ENCODE measurements around the gene TMEM242.

Gene TMEM242

GRCh38 chr6:157300436-157300835 is 22.9 kb downstream of the TMEM242 start:
- H3K4me3 ChIP-seq (ENCODE audit: low read length) = no peak overlapping the region
- peaks cover 5% of the 10 kb centered on the region for H3K4me1 ChIP-seq (ENCODE audit: control insufficient read depth, insufficient read depth, low read length)
- no peak for DNase-seq (ENCODE audit: low read depth)
- H3K9me3 ChIP-seq (ENCODE audit: control insufficient read depth, low read length) = no peaks in the 10 kb centered on the region
- H3K36me3 ChIP-seq (ENCODE audit: control insufficient read depth, insufficient read depth, low read length, severe bottlenecking) = no peaks in the 10 kb centered on the region
- H3K9ac ChIP-seq (ENCODE audit: low read length) = no peak overlapping the region
- no peaks in the 10 kb centered on the region for H3K27me3 ChIP-seq (replicated peaks; ENCODE audit: control insufficient read depth, insufficient read depth, low read length)

- Histone ChIP-seq H3K27me3 (replicated peaks; ENCODE audit: control insufficient read depth, insufficient read depth, low read length) (no peaks in the 10 kb centered on the region), H3K36me3 (ENCODE audit: control insufficient read depth, insufficient read depth, low read length, severe bottlenecking) (no peaks in the 10 kb centered on the region), H3K9ac (ENCODE audit: low read length) (no peak overlapping the region), H3K4me1 (ENCODE audit: control insufficient read depth, insufficient read depth, low read length) (peaks cover 4% of the 10 kb centered on the region), H3K9me3 (ENCODE audit: control insufficient read depth, low read length) (no peaks in the 10 kb centered on the region), H3K4me3 (ENCODE audit: low read length) (no peak overlapping the region)
- DNase-seq (ENCODE audit: low read depth) = no peak
These were observed 23.3 kb downstream of the TMEM242 start for GRCh38 chr6:157300006-157300405.

- H3K4me1 ChIP-seq (ENCODE audit: control insufficient read depth, insufficient read depth, low read length) = no peaks in the 10 kb centered on the region
- no peak for DNase-seq (ENCODE audit: low read depth)
- no peak overlapping the region for H3K4me3 ChIP-seq (ENCODE audit: low read length)
- H3K9me3 ChIP-seq (ENCODE audit: control insufficient read depth, low read length) = no peaks in the 10 kb centered on the region
- no peak overlapping the region for H3K9ac ChIP-seq (ENCODE audit: low read length)
- no peaks in the 10 kb centered on the region for H3K27me3 ChIP-seq (replicated peaks; ENCODE audit: control insufficient read depth, insufficient read depth, low read length)
- H3K36me3 ChIP-seq (ENCODE audit: control insufficient read depth, insufficient read depth, low read length, severe bottlenecking) = no peaks in the 10 kb centered on the region
These were observed 25.0 kb downstream of the TMEM242 start for GRCh38 chr6:157298216-157298724.

- H3K4me3 ChIP-seq (ENCODE audit: low read length) = no peak overlapping the region
- no peaks in the 10 kb centered on the region for H3K4me1 ChIP-seq (ENCODE audit: control insufficient read depth, insufficient read depth, low read length)
- DNase-seq (ENCODE audit: low read depth) = no peak
- H3K9me3 ChIP-seq (ENCODE audit: control insufficient read depth, low read length) = no peaks in the 10 kb centered on the region
- H3K36me3 ChIP-seq (ENCODE audit: control insufficient read depth, insufficient read depth, low read length, severe bottlenecking) = peaks cover 17% of the 10 kb centered on the region
- H3K9ac ChIP-seq (ENCODE audit: low read length) = no peak overlapping the region
- H3K27me3 ChIP-seq (replicated peaks; ENCODE audit: control insufficient read depth, insufficient read depth, low read length) = no peaks in the 10 kb centered on the region
These were observed 28.7 kb downstream of the TMEM242 start for GRCh38 chr6:157294654-157295053.

- no peak for DNase-seq (ENCODE audit: low read depth)
- Histone ChIP-seq H3K9ac (ENCODE audit: low read length) (no peak overlapping the region), H3K9me3 (ENCODE audit: control insufficient read depth, low read length) (no peaks in the 10 kb centered on the region), H3K4me3 (ENCODE audit: low read length) (no peak overlapping the region), H3K4me1 (ENCODE audit: control insufficient read depth, insufficient read depth, low read length) (no peaks in the 10 kb centered on the region), H3K36me3 (ENCODE audit: control insufficient read depth, insufficient read depth, low read length, severe bottlenecking) (peaks cover 17% of the 10 kb centered on the region), H3K27me3 (replicated peaks; ENCODE audit: control insufficient read depth, insufficient read depth, low read length) (no peaks in the 10 kb centered on the region)
These were observed 29.5 kb downstream of the TMEM242 start for GRCh38 chr6:157293780-157294179.

GRCh38 chr6:157292202-157292601 is 31.1 kb downstream of the TMEM242 start:
- no peak for DNase-seq (ENCODE audit: low read depth)
- no peaks in the 10 kb centered on the region for H3K9me3 ChIP-seq (ENCODE audit: control insufficient read depth, low read length)
- H3K27me3 ChIP-seq (replicated peaks; ENCODE audit: control insufficient read depth, insufficient read depth, low read length) = no peaks in the 10 kb centered on the region
- H3K4me1 ChIP-seq (ENCODE audit: control insufficient read depth, insufficient read depth, low read length) = no peaks in the 10 kb centered on the region
- no peak overlapping the region for H3K9ac ChIP-seq (ENCODE audit: low read length)
- H3K36me3 ChIP-seq (ENCODE audit: control insufficient read depth, insufficient read depth, low read length, severe bottlenecking) = peaks cover 21% of the 10 kb centered on the region
- no peak overlapping the region for H3K4me3 ChIP-seq (ENCODE audit: low read length)

GRCh38 chr6:157291356-157291755 is 32.0 kb downstream of the TMEM242 start:
- H3K9me3 ChIP-seq (ENCODE audit: control insufficient read depth, low read length) = no peaks in the 10 kb centered on the region
- no peak for DNase-seq (ENCODE audit: low read depth)
- H3K4me1 ChIP-seq (ENCODE audit: control insufficient read depth, insufficient read depth, low read length) = no peaks in the 10 kb centered on the region

GRCh38 chr6:157290797-157291196 is 32.5 kb downstream of the TMEM242 start:
- Histone ChIP-seq H3K36me3 (ENCODE audit: control insufficient read depth, insufficient read depth, low read length, severe bottlenecking) (peaks cover 21% of the 10 kb centered on the region), H3K27me3 (replicated peaks; ENCODE audit: control insufficient read depth, insufficient read depth, low read length) (no peaks in the 10 kb centered on the region), H3K4me3 (ENCODE audit: low read length) (no peak overlapping the region), H3K4me1 (ENCODE audit: control insufficient read depth, insufficient read depth, low read length) (no peaks in the 10 kb centered on the region), H3K9ac (ENCODE audit: low read length) (no peak overlapping the region), H3K9me3 (ENCODE audit: control insufficient read depth, low read length) (no peaks in the 10 kb centered on the region)
- DNase-seq (ENCODE audit: low read depth) = no peak

More at GRCh38 chr6:157291356-157291755, 32.0 kb downstream of the TMEM242 start:
- Histone ChIP-seq H3K27me3 (replicated peaks; ENCODE audit: control insufficient read depth, insufficient read depth, low read length) (no peaks in the 10 kb centered on the region), H3K9ac (ENCODE audit: low read length) (no peak overlapping the region), H3K36me3 (ENCODE audit: control insufficient read depth, insufficient read depth, low read length, severe bottlenecking) (peaks cover 21% of the 10 kb centered on the region), H3K4me3 (ENCODE audit: low read length) (no peak overlapping the region)

GRCh38 chr6:157289764-157290163 is 33.6 kb downstream of the TMEM242 start:
- Histone ChIP-seq H3K4me1 (ENCODE audit: control insufficient read depth, insufficient read depth, low read length) (no peaks in the 10 kb centered on the region), H3K36me3 (ENCODE audit: control insufficient read depth, insufficient read depth, low read length, severe bottlenecking) (peaks cover 21% of the 10 kb centered on the region), H3K4me3 (ENCODE audit: low read length) (no peak overlapping the region), H3K9me3 (ENCODE audit: control insufficient read depth, low read length) (no peaks in the 10 kb centered on the region), H3K27me3 (replicated peaks; ENCODE audit: control insufficient read depth, insufficient read depth, low read length) (no peaks in the 10 kb centered on the region), H3K9ac (ENCODE audit: low read length) (no peak overlapping the region)
- no peak for DNase-seq (ENCODE audit: low read depth)

GRCh38 chr6:157288575-157288974 is 34.7 kb downstream of the TMEM242 start:
- DNase-seq (ENCODE audit: low read depth) = no peak
- Histone ChIP-seq H3K36me3 (ENCODE audit: control insufficient read depth, insufficient read depth, low read length, severe bottlenecking) (peaks cover 21% of the 10 kb centered on the region), H3K4me1 (ENCODE audit: control insufficient read depth, insufficient read depth, low read length) (no peaks in the 10 kb centered on the region), H3K9me3 (ENCODE audit: control insufficient read depth, low read length) (no peaks in the 10 kb centered on the region), H3K27me3 (replicated peaks; ENCODE audit: control insufficient read depth, insufficient read depth, low read length) (no peaks in the 10 kb centered on the region), H3K9ac (ENCODE audit: low read length) (no peak overlapping the region), H3K4me3 (ENCODE audit: low read length) (no peak overlapping the region)

GRCh38 chr6:157287923-157288322 is 35.4 kb downstream of the TMEM242 start:
- no peaks in the 10 kb centered on the region for H3K27me3 ChIP-seq (replicated peaks; ENCODE audit: control insufficient read depth, insufficient read depth, low read length)
- no peak for DNase-seq (ENCODE audit: low read depth)
- no peak overlapping the region for H3K9ac ChIP-seq (ENCODE audit: low read length)
- H3K4me1 ChIP-seq (ENCODE audit: control insufficient read depth, insufficient read depth, low read length) = no peaks in the 10 kb centered on the region
- peaks cover 21% of the 10 kb centered on the region for H3K36me3 ChIP-seq (ENCODE audit: control insufficient read depth, insufficient read depth, low read length, severe bottlenecking)
- H3K4me3 ChIP-seq (ENCODE audit: low read length) = no peak overlapping the region
- no peaks in the 10 kb centered on the region for H3K9me3 ChIP-seq (ENCODE audit: control insufficient read depth, low read length)

GRCh38 chr6:157287247-157287850 is 36.0 kb downstream of the TMEM242 start:
- DNase-seq (ENCODE audit: low read depth) = no peak
- no peaks in the 10 kb centered on the region for H3K4me1 ChIP-seq (ENCODE audit: control insufficient read depth, insufficient read depth, low read length)
- no peaks in the 10 kb centered on the region for H3K9me3 ChIP-seq (ENCODE audit: control insufficient read depth, low read length)
- no peak overlapping the region for H3K4me3 ChIP-seq (ENCODE audit: low read length)
- no peak overlapping the region for H3K9ac ChIP-seq (ENCODE audit: low read length)
- no peaks in the 10 kb centered on the region for H3K27me3 ChIP-seq (replicated peaks; ENCODE audit: control insufficient read depth, insufficient read depth, low read length)
- peaks cover 16% of the 10 kb centered on the region for H3K36me3 ChIP-seq (ENCODE audit: control insufficient read depth, insufficient read depth, low read length, severe bottlenecking)

Measured in adipocyte (in vitro differentiated cells).